ENCODE results near the gene ANO2.

DNA sequence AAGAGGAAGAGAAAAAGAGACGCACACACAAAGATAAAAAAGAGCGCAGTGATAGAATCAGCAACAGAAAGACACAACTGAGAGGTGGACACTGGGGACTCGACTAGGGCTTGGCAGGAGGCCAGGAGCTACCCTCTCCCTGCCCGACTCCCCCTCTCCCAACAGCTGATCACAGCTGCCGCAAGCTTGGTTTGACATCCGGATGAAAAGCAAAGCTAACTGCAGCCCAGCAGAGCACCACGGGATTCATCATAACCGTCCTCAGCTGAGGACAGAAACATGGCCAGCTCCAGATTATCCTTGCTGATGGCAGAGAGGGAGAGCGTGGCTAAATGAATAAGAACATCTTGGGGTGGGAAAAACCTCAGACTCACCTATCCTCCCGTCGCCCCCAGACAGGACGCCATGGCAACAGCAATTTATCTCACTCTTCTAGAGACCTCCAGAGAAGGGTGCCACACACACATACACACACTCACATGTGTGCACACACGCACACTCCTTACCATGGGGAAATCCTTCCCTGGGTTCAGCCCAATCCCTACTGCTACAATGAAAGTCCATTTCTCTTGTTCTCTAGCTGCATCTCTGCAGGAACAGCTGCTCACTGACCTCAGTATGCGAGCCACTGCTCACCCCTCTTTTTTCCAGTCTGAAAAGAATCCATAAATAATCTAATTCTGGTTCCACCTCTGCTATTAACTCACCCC, 377.9 kb downstream of the ANO2 start:
- no peak for TF ChIP-seq POLR2A (IDR thresholded peaks at IDR 0.05)
- TF ChIP-seq, protein P1, sequence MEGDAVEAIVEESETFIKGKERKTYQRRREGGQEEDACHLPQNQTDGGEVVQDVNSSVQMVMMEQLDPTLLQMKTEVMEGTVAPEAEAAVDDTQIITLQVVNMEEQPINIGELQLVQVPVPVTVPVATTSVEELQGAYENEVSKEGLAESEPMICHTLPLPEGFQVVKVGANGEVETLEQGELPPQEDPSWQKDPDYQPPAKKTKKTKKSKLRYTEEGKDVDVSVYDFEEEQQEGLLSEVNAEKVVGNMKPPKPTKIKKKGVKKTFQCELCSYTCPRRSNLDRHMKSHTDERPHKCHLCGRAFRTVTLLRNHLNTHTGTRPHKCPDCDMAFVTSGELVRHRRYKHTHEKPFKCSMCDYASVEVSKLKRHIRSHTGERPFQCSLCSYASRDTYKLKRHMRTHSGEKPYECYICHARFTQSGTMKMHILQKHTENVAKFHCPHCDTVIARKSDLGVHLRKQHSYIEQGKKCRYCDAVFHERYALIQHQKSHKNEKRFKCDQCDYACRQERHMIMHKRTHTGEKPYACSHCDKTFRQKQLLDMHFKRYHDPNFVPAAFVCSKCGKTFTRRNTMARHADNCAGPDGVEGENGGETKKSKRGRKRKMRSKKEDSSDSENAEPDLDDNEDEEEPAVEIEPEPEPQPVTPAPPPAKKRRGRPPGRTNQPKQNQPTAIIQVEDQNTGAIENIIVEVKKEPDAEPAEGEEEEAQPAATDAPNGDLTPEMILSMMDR (IDR thresholded peaks at IDR 0.05), result no peak

All from uterus (tissue), 2 donors.